Measurements from ENCODE around the gene FAAH2.
"Not testable (repeated sequence)": the region's sequence is repeated elsewhere in the genome, so short reads cannot be mapped to it uniquely, and the experiment has no call there.

Gene FAAH2

GRCh38 chrX:57380026-57380796 lies 93.7 kb downstream of the FAAH2 start:
- DNase-seq (ENCODE audit: low spot score) = no peak

- not testable (repeated sequence) for DNase-seq (ENCODE audit: low spot score)
These were observed 107.7 kb downstream of the FAAH2 start for GRCh38 chrX:57394162-57394561.

DNA sequence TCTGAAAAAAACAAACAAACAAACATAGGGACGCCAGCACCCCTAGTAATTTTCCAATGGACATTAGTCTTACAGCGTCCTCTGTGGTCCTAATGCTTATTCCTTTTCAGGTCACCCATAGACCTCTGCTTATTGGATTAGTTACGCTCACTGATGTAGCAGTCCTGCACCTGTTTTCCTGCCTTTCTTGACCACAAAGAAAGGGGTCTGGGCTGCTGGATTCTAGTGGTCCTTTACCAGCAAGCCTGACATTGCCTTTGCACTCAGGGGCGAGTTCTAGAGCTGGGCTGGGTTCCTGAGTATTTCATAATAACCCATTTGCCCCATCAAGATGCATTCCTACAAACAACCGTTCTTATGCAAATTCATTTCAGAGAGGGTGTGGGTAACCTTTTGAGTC lies 116.7 kb downstream of the FAAH2 start:
- DNase-seq (ENCODE audit: low spot score) = not testable (repeated sequence)

DNA sequence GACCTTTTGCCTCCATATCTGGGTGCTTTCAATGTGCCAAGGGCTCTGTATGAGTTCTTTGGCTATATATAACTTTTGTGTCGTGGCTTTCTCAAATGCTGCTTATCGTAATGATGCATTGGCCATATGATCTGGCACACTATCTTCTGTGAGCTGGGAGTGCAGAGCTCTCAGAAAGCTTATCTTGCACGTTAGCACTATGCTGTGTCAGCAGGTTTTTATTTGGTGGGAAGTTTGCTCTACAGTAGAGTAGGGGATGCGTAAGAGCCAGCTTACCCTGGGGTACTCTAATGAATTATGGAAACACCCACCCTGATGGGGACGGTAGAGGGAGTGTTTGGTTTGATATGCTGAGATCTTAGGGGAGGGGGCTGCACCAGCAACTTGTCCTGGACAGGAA lies 119.6 kb downstream of the FAAH2 start:
- no peak for DNase-seq (ENCODE audit: low spot score)

DNA sequence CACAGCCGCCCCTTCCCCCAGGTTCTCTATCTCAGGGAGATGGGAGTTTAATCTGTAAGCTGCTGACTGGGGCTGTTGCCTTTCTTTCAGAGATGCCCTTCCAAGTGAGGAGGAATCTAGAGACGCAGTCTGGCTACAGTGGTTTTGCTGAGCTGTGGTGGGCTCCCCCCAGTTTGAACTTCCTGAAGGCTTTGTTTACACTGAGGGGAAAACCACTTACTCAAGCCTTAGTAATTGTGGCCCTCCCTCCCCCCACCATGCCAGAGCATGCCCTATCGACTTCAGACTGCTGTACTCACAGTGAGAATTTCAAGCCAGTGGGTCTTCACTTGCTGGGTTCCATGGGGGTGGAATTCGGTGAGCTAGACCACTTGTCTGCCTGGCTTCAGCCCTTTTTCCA lies 131.3 kb downstream of the FAAH2 start:
- no peak for DNase-seq (ENCODE audit: low spot score)

GRCh38 chrX:57422289-57422688 lies 135.8 kb downstream of the FAAH2 start:
- DNase-seq (ENCODE audit: low spot score) = no peak

GRCh38 chrX:57422790-57423189 lies 136.3 kb downstream of the FAAH2 start:
- no peak for DNase-seq (ENCODE audit: low spot score)

- no peak for DNase-seq (ENCODE audit: low spot score)
These were observed 158.6 kb downstream of the FAAH2 start for GRCh38 chrX:57445076-57445475.

DNA sequence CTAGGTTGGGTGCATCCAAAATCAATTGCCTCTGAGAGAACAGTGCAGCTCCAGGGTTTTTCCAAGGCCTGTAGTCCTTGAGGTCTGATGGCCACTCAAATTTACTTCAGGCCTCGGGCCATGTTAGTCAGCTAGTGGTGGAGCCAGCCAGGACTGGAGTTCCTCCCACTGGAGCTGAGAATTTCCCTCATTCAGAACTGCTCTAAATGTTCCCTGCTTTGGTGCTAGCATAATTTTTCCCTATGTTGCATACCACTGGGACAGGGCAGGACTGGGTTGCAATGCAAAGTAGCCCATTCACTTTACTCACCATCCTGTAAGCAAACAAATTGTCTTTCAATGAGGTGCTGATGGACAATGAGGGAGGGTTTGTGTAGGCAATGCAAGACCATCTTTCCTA lies 159.3 kb downstream of the FAAH2 start:
- DNase-seq (ENCODE audit: low spot score) = no peak

DNA sequence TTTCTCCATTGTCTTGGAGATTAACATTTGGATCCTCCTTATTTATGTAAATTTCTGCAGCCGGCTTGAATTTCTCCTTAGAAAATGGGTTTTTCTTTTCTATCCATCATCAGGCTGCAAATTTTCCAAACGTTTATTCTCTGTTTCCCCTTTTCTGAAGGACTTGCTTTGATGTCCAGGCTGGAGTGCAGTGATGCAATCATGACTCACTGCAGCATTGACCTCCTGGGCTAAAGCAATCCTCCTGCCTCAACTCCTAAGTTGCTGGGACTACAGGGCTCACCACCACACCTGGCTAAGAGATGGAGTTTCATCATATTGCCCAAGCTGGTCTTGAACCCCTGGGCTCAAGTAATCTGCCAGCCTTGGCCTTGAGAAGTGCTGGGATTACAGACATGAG lies 161.3 kb downstream of the FAAH2 start:
- DNase-seq (ENCODE audit: low spot score) = no peak

DNA sequence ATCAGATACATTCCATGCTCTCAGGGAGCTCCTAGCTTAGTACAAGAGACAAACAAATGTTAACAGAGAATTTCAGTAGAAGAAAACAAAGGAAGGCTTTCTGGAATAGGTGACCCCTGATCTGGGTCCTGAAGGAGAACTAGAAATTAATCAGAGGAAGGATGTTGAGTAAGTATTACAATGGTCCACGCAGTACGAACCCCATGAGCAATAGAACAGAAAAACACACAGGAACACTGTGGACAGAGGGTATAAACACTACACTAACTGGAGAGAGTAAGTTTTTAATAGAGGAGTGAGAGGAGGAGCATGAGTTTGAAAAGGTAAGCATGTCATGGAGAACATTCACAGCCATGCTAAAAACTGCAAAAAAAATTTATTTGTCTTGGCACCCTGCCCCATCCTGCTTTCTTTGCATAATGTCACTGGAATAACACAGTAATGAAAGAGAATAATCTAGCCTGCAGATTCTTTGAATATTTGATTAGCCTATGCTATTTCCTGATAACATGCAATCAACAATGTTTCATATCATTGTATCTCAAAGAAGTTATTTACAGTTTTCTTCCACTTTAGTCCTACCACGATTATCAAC lies 165.0 kb downstream of the FAAH2 start:
- DNase-seq (ENCODE audit: low spot score) = no peak

- peak; percentile 19 for DNase-seq (ENCODE audit: low spot score)
These were observed 167.4 kb downstream of the FAAH2 start for GRCh38 chrX:57453901-57454300.

DNA sequence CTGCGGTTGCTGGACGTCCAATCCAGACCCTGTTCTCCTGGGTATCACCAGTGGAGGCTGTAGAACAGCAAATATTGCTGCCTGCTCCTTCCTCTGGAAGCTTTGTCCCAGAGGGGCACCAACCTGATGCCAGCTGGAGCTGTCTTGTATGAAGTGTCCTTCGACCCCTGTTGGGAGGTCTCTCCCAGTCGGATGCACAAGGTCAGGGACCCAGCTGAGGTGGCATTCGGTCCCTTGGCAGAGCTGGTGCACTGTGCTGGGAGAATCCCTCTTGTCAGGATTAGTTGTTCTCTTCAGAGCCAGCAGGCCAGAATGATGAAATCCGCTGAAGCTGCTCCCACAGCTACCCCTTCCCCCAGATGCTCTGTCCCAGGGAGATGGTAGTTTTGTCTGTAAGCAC lies 195.0 kb downstream of the FAAH2 start:
- DNase-seq (ENCODE audit: low spot score) = no peak

DNA sequence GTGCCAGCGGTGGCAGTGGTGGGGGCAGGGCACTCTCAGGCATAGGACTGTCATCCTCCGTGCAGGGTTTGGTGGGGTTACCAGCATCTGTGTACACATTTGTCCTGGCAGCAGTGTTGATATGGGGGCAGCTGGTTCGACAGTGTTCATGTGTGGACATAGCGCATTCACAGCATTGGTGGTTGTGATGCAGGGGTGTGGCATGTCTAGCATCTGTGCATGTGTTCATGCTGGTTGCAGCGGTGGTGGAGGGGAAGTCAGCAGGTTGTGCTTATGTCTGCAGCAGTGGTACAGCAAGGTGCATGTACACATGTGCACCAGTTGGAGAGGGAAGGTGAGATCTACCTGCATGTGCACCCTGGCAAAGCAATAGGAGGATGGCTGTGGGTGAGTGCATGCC lies 230.0 kb downstream of the FAAH2 start:
- DNase-seq (ENCODE audit: low spot score) = no peak

DNA sequence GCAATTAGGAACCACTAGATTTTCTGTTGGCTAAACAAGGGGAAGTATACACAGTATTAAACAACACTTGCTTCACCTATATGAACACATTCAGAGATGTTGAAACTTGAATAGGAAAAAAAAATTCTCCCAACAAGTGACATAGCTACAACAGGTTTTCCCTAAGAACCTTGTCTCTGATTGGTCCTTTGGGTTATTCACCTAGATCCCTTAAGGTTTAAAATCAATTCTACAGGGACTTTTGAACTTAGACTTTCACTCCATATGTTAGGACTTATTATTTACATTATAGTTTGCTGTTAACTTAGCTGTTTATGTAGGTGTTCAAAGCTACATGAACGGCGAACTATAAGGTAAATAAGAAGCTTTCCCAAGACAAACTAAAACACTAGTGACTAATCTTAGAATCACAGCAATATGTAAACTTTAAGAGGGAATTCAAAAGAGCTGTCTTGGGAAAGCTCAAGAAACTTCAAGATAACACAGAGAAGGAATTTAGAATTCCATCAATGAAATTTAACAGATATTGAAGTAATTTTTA lies 233.1 kb downstream of the FAAH2 start:
- no peak for DNase-seq (ENCODE audit: low spot score)

- peak; percentile 0 for DNase-seq (ENCODE audit: low spot score)
These were observed 242.3 kb downstream of the FAAH2 start for GRCh38 chrX:57528670-57529255.

Data from CD4-positive, alpha-beta T cell treated with Interleukin-15 for 4 hours (primary cell).